CD8-positive, alpha-beta memory T cell (primary cell): ENCODE measurements around the gene XBP1. TPM values are rescaled to one million over a fixed set of nuclear protein-coding genes. Genes with fewer than 3 reads are reported as not detected.
"Not testable (repeated sequence)": the region's sequence is repeated elsewhere in the genome, so short reads cannot be mapped to it uniquely, and the experiment has no call there.

Source experiments
- CTCF ChIA-PET: fragments of 350-600 bp; sonication (Branson Sonifier 250); formaldehyde crosslinking; loops from one replicate; lab custom pipeline; 2021; ENCODE audit warnings: antibody characterized with exemption; lab: Charles Lee
- POLR2A ChIA-PET: fragments of 350-600 bp; sonication (Branson Sonifier 250); formaldehyde crosslinking; loops from one replicate; lab custom pipeline; 2021; ENCODE audit warnings: antibody characterized with exemption; lab: Charles Lee
- DNase-seq, 5 donors: peaks; one replicate each; pipeline versions ENCODE4 v3.0.0 to v3.0.0-alpha.2; 2020 to 2022; ENCODE audit warnings: mixed read lengths in 1 of 5
- H3K27ac ChIP-seq: one replicate; pipeline ENCODE4 v1.7.0; 2013; ENCODE audit warnings: low read depth, mild to moderate bottlenecking, low read length, moderate library complexity
- H3K27me3 ChIP-seq: 2 replicates; pipeline ENCODE4 v1.7.0; 2013; ENCODE audit warnings: low read length, mild to moderate bottlenecking; ENCODE audit not compliant: insufficient read depth, poor library complexity, severe bottlenecking
- H3K36me3 ChIP-seq: 2 replicates; pipeline ENCODE4 v1.7.0; 2013; ENCODE audit warnings: mild to moderate bottlenecking, low read length, moderate library complexity; ENCODE audit not compliant: insufficient read depth
- H3K4me1 ChIP-seq: 2 replicates; pipeline ENCODE4 v1.7.0; 2013; ENCODE audit warnings: mild to moderate bottlenecking, low read length, moderate library complexity; ENCODE audit not compliant: insufficient read depth
- H3K4me3 ChIP-seq: 2 replicates; pipeline ENCODE4 v1.7.0; 2013; ENCODE audit warnings: mild to moderate bottlenecking, low read length
- H3K9me3 ChIP-seq: 2 replicates; pipeline ENCODE4 v1.7.0; 2013; ENCODE audit warnings: mild to moderate bottlenecking, low read length
- H3K27ac Mint-ChIP-seq, 8 donors: one replicate each; pipeline ENCODE4 v1.8.0; 2020 to 2021; ENCODE audit warnings: mixed read lengths in 8 of 8, mild to moderate bottlenecking in 6 of 8, inconsistent platforms in 3 of 8, moderate library complexity in 3 of 8
- H3K27me3 Mint-ChIP-seq, 2 donors: one replicate each; pipeline ENCODE4 v1.8.0; 2020 to 2021; ENCODE audit warnings: mixed read lengths in 2 of 2, mild to moderate bottlenecking in 1 of 2, moderate library complexity in 1 of 2
- H3K36me3 Mint-ChIP-seq, 3 donors: one replicate each; pipeline ENCODE4 v1.8.0; 2020 to 2021; ENCODE audit warnings: mixed read lengths in 3 of 3, inconsistent platforms in 1 of 3, mild to moderate bottlenecking in 1 of 3
- H3K4me1 Mint-ChIP-seq, 3 donors: one replicate each; pipeline ENCODE4 v1.8.0; 2020 to 2021; ENCODE audit warnings: mixed read lengths in 3 of 3, inconsistent platforms in 1 of 3, mild to moderate bottlenecking in 1 of 3
- H3K4me3 Mint-ChIP-seq, 7 donors: one replicate each; pipeline ENCODE4 v1.8.0; 2020 to 2021; ENCODE audit warnings: mixed read lengths in 7 of 7, mild to moderate bottlenecking in 6 of 7, moderate library complexity in 4 of 7, inconsistent platforms in 2 of 7
- H3K9me3 Mint-ChIP-seq, 5 donors: one replicate each; pipeline ENCODE4 v1.8.0; 2020 to 2022; ENCODE audit warnings: mixed read lengths in 5 of 5, mild to moderate bottlenecking in 3 of 5, moderate library complexity in 2 of 5, inconsistent platforms in 1 of 5
- polyA plus RNA-seq: library from polyadenylated mRNA; unstranded; fragments of 300-500 nt; fragmentation: Illumina TruSeq; gene quantifications from one replicate; pipeline ENCODE4 v1.2.3, GENCODE V29; 2021
- total RNA-seq, 2 experiments: library from RNA; stranded (reverse); gene quantifications; one replicate each; pipeline ENCODE4 v1.2.3, GENCODE V29; 2021

The XBP1 gene
- total RNA-seq: 10 to 100 TPM; 67.3 to 71.4 TPM
- polyA plus RNA-seq: 395 TPM

DNA sequence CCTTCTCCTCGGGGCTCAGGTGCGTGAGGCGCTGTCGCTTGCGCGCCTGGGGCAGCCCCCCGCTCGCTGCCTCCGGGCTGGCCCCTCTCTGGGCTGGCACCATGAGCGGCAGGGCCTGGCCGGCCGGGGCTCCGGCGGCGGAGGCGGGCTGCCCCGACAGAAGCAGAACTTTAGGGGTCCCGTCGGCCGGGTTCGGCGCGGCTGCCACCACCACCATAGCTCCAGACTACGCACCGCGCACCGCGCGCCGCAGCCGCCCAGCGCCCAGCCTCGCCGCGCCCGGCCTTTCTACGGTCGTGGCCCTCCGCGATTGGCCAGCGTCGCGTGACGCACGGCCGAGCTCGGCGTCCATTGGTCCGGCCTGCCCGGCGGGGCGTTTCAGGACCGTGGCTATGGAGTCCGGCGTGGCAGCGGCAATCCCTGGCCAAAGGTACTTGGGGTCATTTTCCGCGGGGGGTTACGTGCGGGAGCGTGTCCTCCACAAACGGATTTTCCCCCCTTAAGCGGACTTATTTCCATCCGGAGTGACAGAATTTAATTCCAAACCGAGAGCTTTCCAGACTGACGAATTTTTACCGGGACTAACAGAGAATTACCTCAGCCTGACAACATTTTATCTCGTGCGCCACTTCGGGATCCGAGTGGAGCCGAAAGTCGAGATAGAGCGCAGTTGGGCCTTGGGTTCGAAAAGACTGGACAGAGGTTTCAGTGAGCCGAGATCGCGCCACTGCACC, at the start of gene XBP1:
Gene XBP1, minus strand, starts transcription at position 262 of the 734 bp plus-strand sequence.
- POLR2A ChIA-PET: interaction anchor here (0.7 to 2.6 kb wide), 14 partner anchors 8 to 272 kb away, joined by 3 to 41 read pairs (median 6); partner anchors contain the start of genes CCDC117, CHEK2, HSCB and ZNRF3
- peak within 1 kb of the TSS; percentile 100 for H3K27ac ChIP-seq
- H3K9me3 ChIP-seq: no peaks in the 10 kb centered on the region
- peak within 1 kb of the TSS; percentile 99 for H3K4me3 ChIP-seq
- Mint-ChIP-seq H3K4me3 (peak within 1 kb of the TSS; percentile 84 to 97 (median 95)), H3K9me3 (no peaks in the 10 kb centered on the region), H3K27ac (peak within 1 kb of the TSS; percentile 96 to 100 (median 100)), H3K27me3 (peaks cover 0 to 4% of the 10 kb centered on the region in 2 donors), H3K36me3 (peaks cover 27 to 46% (median 32%) of the 10 kb centered on the region in 3 donors), H3K4me1 (peaks cover 58 to 62% (median 62%) of the 10 kb centered on the region in 3 donors)
- DNase-seq: peak; percentile 85 to 92 (median 90)
- H3K36me3 ChIP-seq: peaks cover 20% of the 10 kb centered on the region
- no peaks in the 10 kb centered on the region for H3K27me3 ChIP-seq
- H3K4me1 ChIP-seq: peaks cover 43% of the 10 kb centered on the region
- CTCF ChIA-PET: interaction anchor here (0.6 to 7.1 kb wide), 9 partner anchors 11 to 85 kb away, joined by 3 to 40 read pairs (median 4); partner anchors contain the start of gene CCDC117

DNA sequence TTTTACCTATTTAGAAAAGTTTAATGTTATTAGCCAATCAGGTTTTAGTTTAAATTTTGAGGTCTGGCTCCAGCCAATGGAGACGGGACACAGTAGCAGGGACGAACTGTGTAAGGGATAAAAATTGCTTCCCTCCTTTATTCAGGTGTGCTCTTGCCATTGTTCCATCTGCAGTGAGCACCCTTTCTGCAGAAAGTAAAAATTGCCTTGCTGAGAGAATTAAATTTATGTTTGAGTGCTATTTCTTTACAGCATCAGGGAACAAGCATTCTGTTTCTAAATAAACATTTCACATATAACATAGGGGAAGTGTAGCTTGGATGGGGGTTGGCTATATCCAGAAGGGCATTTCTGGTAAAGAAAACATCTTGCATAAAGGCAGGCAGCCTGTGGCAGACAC, 46.6 kb upstream of the XBP1 start:
- Mint-ChIP-seq H3K9me3 (peaks cover 0 to 17% (median 13%) of the 10 kb centered on the region in 5 donors), H3K27ac (no peak overlapping the region), H3K27me3 (peaks cover 0 to 3% of the 10 kb centered on the region in 2 donors), H3K4me3 (no peak overlapping the region), H3K4me1 (no peaks in the 10 kb centered on the region), H3K36me3 (peaks cover 2 to 15% (median 2%) of the 10 kb centered on the region in 3 donors)
- H3K27ac ChIP-seq: no peak overlapping the region
- no peaks in the 10 kb centered on the region for H3K4me1 ChIP-seq
- H3K4me3 ChIP-seq: no peak overlapping the region
- ChIA-PET POLR2A (no interaction called here), CTCF (interaction anchor here (1.5 kb wide), 1 partner anchor 19 kb away, joined by 3 read pairs; no protein-coding TSS in a partner anchor)
- no peaks in the 10 kb centered on the region for H3K27me3 ChIP-seq
- H3K9me3 ChIP-seq: no peaks in the 10 kb centered on the region
- no peaks in the 10 kb centered on the region for H3K36me3 ChIP-seq
- no peak for DNase-seq

GRCh38 chr22:28844277-28844676, 43.9 kb upstream of the XBP1 start:
- DNase-seq, CTCF ChIA-PET, H3K27ac ChIP-seq, H3K4me1 ChIP-seq, H3K4me3 Mint-ChIP-seq, H3K27me3 Mint-ChIP-seq, H3K36me3 ChIP-seq, H3K4me1 Mint-ChIP-seq, POLR2A ChIA-PET, H3K36me3 Mint-ChIP-seq, H3K9me3 ChIP-seq, H3K27me3 ChIP-seq, H3K4me3 ChIP-seq, H3K27ac Mint-ChIP-seq: not testable (repeated sequence)
- H3K9me3 Mint-ChIP-seq: peaks cover 0 to 17% (median 13%) of the 10 kb centered on the region in 5 donors

DNA sequence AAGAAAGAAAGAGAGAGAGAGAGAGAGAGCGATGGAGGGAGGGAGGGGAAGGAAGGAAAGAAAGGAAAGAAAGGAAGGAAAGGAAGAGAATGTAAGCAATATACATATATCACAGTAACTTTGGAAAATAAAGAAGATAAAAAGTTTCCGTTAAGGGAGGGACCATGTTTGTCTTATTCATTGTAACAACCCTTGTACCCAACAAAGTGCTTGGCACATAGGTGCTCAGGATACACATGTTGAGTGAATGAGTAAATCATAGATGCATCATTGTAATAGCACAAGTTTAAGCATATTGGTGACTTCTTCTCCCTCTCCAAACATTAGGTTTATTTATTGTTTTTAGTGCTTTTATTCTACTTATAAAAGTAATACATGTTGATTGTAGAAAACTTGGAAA, 43.3 kb upstream of the XBP1 start:
- Mint-ChIP-seq H3K9me3 (peaks cover 0 to 17% (median 13%) of the 10 kb centered on the region in 5 donors), H3K27ac (no peak overlapping the region), H3K4me1 (no peaks in the 10 kb centered on the region), H3K27me3 (peaks cover 0 to 3% of the 10 kb centered on the region in 2 donors), H3K36me3 (peaks cover 0 to 8% (median 2%) of the 10 kb centered on the region in 3 donors), H3K4me3 (no peak overlapping the region)
- DNase-seq: no peak
- Histone ChIP-seq H3K4me1 (no peaks in the 10 kb centered on the region), H3K27ac (no peak overlapping the region), H3K36me3 (no peaks in the 10 kb centered on the region), H3K9me3 (no peaks in the 10 kb centered on the region), H3K27me3 (no peaks in the 10 kb centered on the region), H3K4me3 (no peak overlapping the region)
- ChIA-PET CTCF (no interaction called here), POLR2A (no interaction called here)

DNA sequence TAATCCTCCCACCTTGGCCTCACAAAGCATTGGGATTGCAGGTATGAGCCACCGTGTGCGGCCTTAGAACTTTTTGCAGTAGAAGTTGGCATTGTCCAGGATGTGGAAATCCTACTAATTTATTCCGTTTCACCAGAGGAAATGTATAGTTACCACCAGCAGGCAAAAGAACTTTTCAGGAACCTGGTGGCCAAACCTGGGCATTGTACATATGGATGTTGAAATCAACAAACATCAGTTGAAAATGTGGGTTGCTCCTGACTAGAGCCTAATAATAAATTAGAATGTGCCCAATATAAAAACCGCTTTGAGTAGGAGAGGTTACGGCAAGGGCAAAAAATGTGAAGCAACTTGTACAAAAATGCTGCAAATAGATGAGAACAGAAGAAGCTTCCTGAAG, 40.7 kb upstream of the XBP1 start:
- ChIA-PET CTCF (no interaction called here), POLR2A (no interaction called here)
- Mint-ChIP-seq H3K4me1 (no peaks in the 10 kb centered on the region), H3K27ac (peak overlapping the region in 1 of 8 donors; percentile 57), H3K36me3 (peaks cover 0 to 4% (median 0%) of the 10 kb centered on the region in 3 donors), H3K27me3 (peaks cover 0 to 3% of the 10 kb centered on the region in 2 donors), H3K4me3 (no peak overlapping the region), H3K9me3 (peaks cover 0 to 2% (median 1%) of the 10 kb centered on the region in 5 donors)
- H3K9me3 ChIP-seq: no peaks in the 10 kb centered on the region
- H3K4me1 ChIP-seq: no peaks in the 10 kb centered on the region
- H3K27ac ChIP-seq: no peak overlapping the region
- no peak for DNase-seq
- H3K27me3 ChIP-seq: no peaks in the 10 kb centered on the region
- H3K36me3 ChIP-seq: no peaks in the 10 kb centered on the region
- H3K4me3 ChIP-seq: no peak overlapping the region

DNA sequence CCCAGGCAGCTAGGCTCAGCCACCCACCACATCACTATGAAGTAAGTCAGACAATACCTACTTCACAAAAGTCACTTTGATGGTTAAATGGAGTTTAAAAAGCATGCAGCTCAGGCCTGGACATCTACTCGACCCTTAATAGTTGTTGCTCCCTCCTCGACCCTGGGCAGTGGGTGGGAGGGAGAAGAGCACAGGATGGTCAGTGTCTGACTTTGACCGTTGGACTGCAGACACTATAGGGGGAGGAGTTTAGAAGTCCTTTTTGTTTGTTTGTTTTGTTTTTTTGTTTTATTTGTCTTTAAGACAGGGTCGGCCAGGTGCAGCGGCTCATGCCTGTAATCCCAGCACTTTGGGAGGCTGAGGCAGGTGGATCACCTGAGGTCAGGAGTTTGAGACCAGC, 38.6 kb upstream of the XBP1 start:
- Histone ChIP-seq H3K27me3 (no peaks in the 10 kb centered on the region), H3K4me3 (no peak overlapping the region), H3K9me3 (no peaks in the 10 kb centered on the region), H3K4me1 (no peaks in the 10 kb centered on the region), H3K27ac (no peak overlapping the region), H3K36me3 (no peaks in the 10 kb centered on the region)
- H3K27me3 Mint-ChIP-seq: peaks cover 0 to 3% of the 10 kb centered on the region in 2 donors
- no peak for DNase-seq
- H3K36me3 Mint-ChIP-seq: peaks cover 0 to under 1% (median 0%) of the 10 kb centered on the region in 3 donors
- no peaks in the 10 kb centered on the region for H3K9me3 Mint-ChIP-seq
- CTCF ChIA-PET: interaction anchor here (1.1 kb wide), 1 partner anchor 10 kb away, joined by 4 read pairs; no protein-coding TSS in a partner anchor
- H3K4me1 Mint-ChIP-seq: no peaks in the 10 kb centered on the region
- POLR2A ChIA-PET: no interaction called here
- no peak overlapping the region for H3K4me3 Mint-ChIP-seq
- no peak overlapping the region for H3K27ac Mint-ChIP-seq

DNA sequence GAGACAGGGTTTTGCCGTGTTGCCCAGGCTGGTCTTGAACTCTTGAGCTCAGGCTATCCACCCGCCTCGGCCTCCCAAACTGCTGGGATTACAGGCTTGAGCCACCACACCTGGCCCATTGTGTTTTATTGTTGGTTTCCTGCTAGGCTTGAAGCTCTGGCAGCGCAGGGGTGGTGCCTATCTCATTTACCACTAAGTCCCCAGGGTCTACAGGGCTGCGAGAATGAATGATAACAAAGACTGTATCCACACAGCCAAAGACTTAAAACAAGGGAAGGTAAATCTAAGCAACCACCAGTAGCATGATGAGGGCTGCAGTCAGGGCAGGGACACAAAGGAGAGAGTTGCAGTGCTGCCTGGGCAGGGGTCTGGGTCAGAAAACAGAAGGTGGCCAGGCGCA, 37.3 kb upstream of the XBP1 start:
- H3K9me3 Mint-ChIP-seq: no peaks in the 10 kb centered on the region
- peaks cover 0 to 3% (median 0%) of the 10 kb centered on the region in 3 donors for H3K36me3 Mint-ChIP-seq
- Histone ChIP-seq H3K36me3 (no peaks in the 10 kb centered on the region), H3K4me3 (no peak overlapping the region), H3K27me3 (no peaks in the 10 kb centered on the region), H3K4me1 (no peaks in the 10 kb centered on the region), H3K27ac (no peak overlapping the region), H3K9me3 (no peaks in the 10 kb centered on the region)
- peak overlapping the region in 1 of 8 donors; percentile 8 for H3K27ac Mint-ChIP-seq
- no peak overlapping the region for H3K4me3 Mint-ChIP-seq
- H3K27me3 Mint-ChIP-seq: no peaks in the 10 kb centered on the region
- ChIA-PET CTCF (no interaction called here), POLR2A (no interaction called here)
- H3K4me1 Mint-ChIP-seq: peaks cover 5 to 12% (median 7%) of the 10 kb centered on the region in 3 donors
- no peak for DNase-seq

DNA sequence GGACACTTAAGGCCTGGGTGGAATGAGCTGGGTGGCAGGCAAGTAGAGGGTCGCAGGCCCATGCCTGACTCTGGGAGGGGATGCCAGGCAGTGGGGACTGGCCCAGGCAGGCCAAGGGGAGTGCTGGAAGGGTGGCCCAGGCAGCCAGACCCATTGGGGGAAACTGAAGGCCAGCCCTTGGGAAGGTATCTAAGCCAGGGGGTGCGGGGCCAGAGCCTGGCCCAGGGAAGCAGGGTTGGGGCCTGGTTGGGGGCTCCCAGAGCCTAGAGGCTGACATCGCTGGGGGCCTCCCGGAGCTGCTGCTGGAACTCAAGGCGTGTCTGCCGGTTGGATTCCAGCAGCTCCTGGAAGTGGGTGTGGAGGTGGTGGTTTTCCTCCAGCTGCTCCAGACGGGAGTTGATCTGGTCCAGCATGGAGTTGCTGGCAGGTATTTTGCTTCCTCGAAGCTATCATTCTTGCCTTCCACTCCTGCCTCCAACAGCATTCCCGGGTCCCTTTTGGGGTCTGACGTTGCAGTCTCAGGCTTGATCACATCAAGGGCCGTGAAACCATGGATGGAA, 35.3 kb upstream of the XBP1 start:
- Mint-ChIP-seq H3K27me3 (no peaks in the 10 kb centered on the region), H3K36me3 (peaks cover 0 to 6% (median 4%) of the 10 kb centered on the region in 3 donors), H3K4me1 (peaks cover 5 to 17% (median 7%) of the 10 kb centered on the region in 3 donors), H3K27ac (peak overlapping the region in 1 of 8 donors; percentile 48), H3K4me3 (no peak overlapping the region), H3K9me3 (no peaks in the 10 kb centered on the region)
- Histone ChIP-seq H3K4me1 (no peaks in the 10 kb centered on the region), H3K9me3 (no peaks in the 10 kb centered on the region), H3K36me3 (no peaks in the 10 kb centered on the region), H3K27ac (no peak overlapping the region), H3K27me3 (no peaks in the 10 kb centered on the region), H3K4me3 (no peak overlapping the region)
- ChIA-PET CTCF (interaction anchor here (1.3 to 1.6 kb wide), 2 partner anchors 45 to 235 kb away, joined by 3 to 4 read pairs; no protein-coding TSS in a partner anchor), POLR2A (no interaction called here)
- no peak for DNase-seq
